ENCODE results near the gene PLEKHH3. TPM values are rescaled to one million over a fixed set of nuclear protein-coding genes. Genes with fewer than 3 reads are reported as not detected.

Gene PLEKHH3
- polyA plus RNA-seq, 1 of the 3 experiments (the other 2 are of a cell fraction), result 12.8 TPM

DNA sequence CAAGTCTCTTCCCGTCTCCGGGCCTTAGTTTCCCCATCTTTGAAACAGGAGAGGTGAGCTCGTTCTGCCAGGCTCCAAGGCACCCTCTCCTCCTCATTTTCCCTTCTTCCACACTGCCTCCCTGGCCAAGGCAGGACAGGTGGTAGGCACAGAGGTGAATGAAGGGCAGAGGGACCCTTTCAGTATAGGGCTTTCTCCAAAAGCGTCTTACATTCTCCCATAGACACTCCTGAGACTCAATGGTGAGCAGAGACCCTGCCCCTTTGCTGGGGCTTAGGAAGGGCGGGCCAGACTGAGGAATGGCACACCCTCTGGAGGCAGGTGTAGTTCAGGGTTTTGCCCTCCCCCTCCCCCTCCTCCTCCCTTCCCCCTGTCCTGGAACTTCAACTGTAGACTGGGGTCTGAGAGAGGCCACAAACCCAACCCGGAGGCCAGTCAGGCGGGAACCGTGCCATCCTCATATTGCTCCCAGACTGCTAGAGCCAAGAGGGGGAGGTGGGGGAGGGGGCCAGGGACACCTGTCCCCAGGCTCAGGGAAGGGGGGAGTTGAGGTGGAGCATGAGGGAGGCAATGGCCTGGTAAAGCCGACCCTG lies 1.9 kb downstream of the PLEKHH3 start:
- Histone ChIP-seq H3K9me3 (no peaks in the 10 kb centered on the region), H3F3A (replicated peaks; ENCODE audit: insufficient read depth) (peaks cover 15% of the 10 kb centered on the region), H4K20me1 (ENCODE audit: insufficient read depth) (peaks cover 20% of the 10 kb centered on the region), H3K79me2 (ENCODE audit: insufficient read depth) (peaks cover 41% of the 10 kb centered on the region), H2AFZ (ENCODE audit: low read depth) (no peak overlapping the region), H3K4me1 (ENCODE audit: control insufficient read depth in 1 of 2, insufficient read depth in 2 of 2, low read depth in 1 of 2, low read length in 1 of 2) (peaks cover 15 to 38% of the 10 kb centered on the region in 2 experiments), H3K9me2 (no peaks in the 10 kb centered on the region), H3K27me3 (ENCODE audit: insufficient read depth) (no peaks in the 10 kb centered on the region), H3K4me3 (ENCODE audit: low read depth in 2 of 2, low read length in 1 of 2) (peak overlapping the region; percentile 91 to 98), H3K9ac (no peak overlapping the region), H3K36me3 (replicated peaks in 1 of 2; ENCODE audit: control insufficient read depth in 1 of 2, insufficient read depth in 2 of 2, low read length in 1 of 2) (peaks cover 17 to 34% of the 10 kb centered on the region in 2 experiments), H3K4me2 (peak overlapping the region; percentile 99), H3K27ac (ENCODE audit: low read depth in 2 of 2, low read length in 1 of 2) (peak overlapping the region in 1 of 2 experiments; percentile 89; a peak in 1 of 4 replicates)
- WGBS (ENCODE audit: low lambda C conversion rate), result 71% methylated on average over 7 of the region's 9 CpGs
- POLR2A ChIA-PET, result no interaction called here
- no peak for DNase-seq
- CTCF ChIA-PET, result interaction anchor here (1.0 to 8.9 kb wide), 7 partner anchors 12 to 107 kb away, joined by 3 to 221 read pairs (median 5); partner anchors contain the start of genes PSMC3IP and TUBG2
- TF ChIP-seq, protein P1, sequence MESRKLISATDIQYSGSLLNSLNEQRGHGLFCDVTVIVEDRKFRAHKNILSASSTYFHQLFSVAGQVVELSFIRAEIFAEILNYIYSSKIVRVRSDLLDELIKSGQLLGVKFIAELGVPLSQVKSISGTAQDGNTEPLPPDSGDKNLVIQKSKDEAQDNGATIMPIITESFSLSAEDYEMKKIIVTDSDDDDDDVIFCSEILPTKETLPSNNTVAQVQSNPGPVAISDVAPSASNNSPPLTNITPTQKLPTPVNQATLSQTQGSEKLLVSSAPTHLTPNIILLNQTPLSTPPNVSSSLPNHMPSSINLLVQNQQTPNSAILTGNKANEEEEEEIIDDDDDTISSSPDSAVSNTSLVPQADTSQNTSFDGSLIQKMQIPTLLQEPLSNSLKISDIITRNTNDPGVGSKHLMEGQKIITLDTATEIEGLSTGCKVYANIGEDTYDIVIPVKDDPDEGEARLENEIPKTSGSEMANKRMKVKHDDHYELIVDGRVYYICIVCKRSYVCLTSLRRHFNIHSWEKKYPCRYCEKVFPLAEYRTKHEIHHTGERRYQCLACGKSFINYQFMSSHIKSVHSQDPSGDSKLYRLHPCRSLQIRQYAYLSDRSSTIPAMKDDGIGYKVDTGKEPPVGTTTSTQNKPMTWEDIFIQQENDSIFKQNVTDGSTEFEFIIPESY (IDR thresholded peaks at IDR 0.05; ENCODE audit: borderline replicate concordance, low read depth), result no peak
- TF ChIP-seq, protein P2, sequence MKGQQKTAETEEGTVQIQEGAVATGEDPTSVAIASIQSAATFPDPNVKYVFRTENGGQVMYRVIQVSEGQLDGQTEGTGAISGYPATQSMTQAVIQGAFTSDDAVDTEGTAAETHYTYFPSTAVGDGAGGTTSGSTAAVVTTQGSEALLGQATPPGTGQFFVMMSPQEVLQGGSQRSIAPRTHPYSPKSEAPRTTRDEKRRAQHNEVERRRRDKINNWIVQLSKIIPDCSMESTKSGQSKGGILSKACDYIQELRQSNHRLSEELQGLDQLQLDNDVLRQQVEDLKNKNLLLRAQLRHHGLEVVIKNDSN (IDR thresholded peaks at IDR 0.05; ENCODE audit: borderline replicate concordance, low read depth), result no peak
- TF ChIP-seq MXI1 (IDR thresholded peaks at IDR 0.05; ENCODE audit: low read depth, low read length) (no peak), ELF1 (IDR thresholded peaks at IDR 0.05) (no peak), FOXJ3 (CRISPR knock-in tag; IDR thresholded peaks at IDR 0.05) (no peak), TAF1 (IDR thresholded peaks at IDR 0.05; ENCODE audit: borderline replicate concordance, low read depth, low read length) (no peak), RCOR1 (IDR thresholded peaks at IDR 0.05; ENCODE audit: low read length) (no peak), RAD21 (IDR thresholded peaks at IDR 0.05; ENCODE audit: low read length) (no peak), RFX5 (IDR thresholded peaks at IDR 0.05; ENCODE audit: low read length) (no peak), TEAD4 (IDR thresholded peaks at IDR 0.05; ENCODE audit: borderline replicate concordance, insufficient read depth) (no peak), TCF12 (IDR thresholded peaks at IDR 0.05) (no peak), FOXM1 (IDR thresholded peaks at IDR 0.05; ENCODE audit: low read depth) (no peak), NRF1 (IDR thresholded peaks at IDR 0.05; ENCODE audit: low read depth, low read length) (no peak), GABPA (IDR thresholded peaks at IDR 0.05; ENCODE audit: low read depth) (no peak), NFIC (IDR thresholded peaks at IDR 0.05; ENCODE audit: borderline replicate concordance) (no peak)
- TF ChIP-seq, protein P3, sequence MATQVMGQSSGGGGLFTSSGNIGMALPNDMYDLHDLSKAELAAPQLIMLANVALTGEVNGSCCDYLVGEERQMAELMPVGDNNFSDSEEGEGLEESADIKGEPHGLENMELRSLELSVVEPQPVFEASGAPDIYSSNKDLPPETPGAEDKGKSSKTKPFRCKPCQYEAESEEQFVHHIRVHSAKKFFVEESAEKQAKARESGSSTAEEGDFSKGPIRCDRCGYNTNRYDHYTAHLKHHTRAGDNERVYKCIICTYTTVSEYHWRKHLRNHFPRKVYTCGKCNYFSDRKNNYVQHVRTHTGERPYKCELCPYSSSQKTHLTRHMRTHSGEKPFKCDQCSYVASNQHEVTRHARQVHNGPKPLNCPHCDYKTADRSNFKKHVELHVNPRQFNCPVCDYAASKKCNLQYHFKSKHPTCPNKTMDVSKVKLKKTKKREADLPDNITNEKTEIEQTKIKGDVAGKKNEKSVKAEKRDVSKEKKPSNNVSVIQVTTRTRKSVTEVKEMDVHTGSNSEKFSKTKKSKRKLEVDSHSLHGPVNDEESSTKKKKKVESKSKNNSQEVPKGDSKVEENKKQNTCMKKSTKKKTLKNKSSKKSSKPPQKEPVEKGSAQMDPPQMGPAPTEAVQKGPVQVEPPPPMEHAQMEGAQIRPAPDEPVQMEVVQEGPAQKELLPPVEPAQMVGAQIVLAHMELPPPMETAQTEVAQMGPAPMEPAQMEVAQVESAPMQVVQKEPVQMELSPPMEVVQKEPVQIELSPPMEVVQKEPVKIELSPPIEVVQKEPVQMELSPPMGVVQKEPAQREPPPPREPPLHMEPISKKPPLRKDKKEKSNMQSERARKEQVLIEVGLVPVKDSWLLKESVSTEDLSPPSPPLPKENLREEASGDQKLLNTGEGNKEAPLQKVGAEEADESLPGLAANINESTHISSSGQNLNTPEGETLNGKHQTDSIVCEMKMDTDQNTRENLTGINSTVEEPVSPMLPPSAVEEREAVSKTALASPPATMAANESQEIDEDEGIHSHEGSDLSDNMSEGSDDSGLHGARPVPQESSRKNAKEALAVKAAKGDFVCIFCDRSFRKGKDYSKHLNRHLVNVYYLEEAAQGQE (IDR thresholded peaks at IDR 0.05; ENCODE audit: low read depth, low read length), result no peak
- TF ChIP-seq, protein P4, sequence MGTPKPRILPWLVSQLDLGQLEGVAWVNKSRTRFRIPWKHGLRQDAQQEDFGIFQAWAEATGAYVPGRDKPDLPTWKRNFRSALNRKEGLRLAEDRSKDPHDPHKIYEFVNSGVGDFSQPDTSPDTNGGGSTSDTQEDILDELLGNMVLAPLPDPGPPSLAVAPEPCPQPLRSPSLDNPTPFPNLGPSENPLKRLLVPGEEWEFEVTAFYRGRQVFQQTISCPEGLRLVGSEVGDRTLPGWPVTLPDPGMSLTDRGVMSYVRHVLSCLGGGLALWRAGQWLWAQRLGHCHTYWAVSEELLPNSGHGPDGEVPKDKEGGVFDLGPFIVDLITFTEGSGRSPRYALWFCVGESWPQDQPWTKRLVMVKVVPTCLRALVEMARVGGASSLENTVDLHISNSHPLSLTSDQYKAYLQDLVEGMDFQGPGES (IDR thresholded peaks at IDR 0.05; ENCODE audit: low read depth, low read length), result no peak
- TF ChIP-seq, protein P5, sequence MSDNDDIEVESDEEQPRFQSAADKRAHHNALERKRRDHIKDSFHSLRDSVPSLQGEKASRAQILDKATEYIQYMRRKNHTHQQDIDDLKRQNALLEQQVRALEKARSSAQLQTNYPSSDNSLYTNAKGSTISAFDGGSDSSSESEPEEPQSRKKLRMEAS (IDR thresholded peaks at IDR 0.05; ENCODE audit: low read depth), result no peak
- TF ChIP-seq, protein P6, sequence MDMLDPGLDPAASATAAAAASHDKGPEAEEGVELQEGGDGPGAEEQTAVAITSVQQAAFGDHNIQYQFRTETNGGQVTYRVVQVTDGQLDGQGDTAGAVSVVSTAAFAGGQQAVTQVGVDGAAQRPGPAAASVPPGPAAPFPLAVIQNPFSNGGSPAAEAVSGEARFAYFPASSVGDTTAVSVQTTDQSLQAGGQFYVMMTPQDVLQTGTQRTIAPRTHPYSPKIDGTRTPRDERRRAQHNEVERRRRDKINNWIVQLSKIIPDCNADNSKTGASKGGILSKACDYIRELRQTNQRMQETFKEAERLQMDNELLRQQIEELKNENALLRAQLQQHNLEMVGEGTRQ (IDR thresholded peaks at IDR 0.05; ENCODE audit: borderline replicate concordance, low read depth, low read length), result no peak
